Smooth muscle cell of the brain vasculature (primary cell): ENCODE results near the gene TBC1D2.
"Not testable (repeated sequence)": the region's sequence is repeated elsewhere in the genome, so short reads cannot be mapped to it uniquely, and the experiment has no call there.

Experiments
- DNase-seq: peaks from one replicate; pipeline ENCODE4 v3.0.0-alpha.2; 2012; ENCODE audit warnings: low read depth, low spot score

The TBC1D2 gene

DNA sequence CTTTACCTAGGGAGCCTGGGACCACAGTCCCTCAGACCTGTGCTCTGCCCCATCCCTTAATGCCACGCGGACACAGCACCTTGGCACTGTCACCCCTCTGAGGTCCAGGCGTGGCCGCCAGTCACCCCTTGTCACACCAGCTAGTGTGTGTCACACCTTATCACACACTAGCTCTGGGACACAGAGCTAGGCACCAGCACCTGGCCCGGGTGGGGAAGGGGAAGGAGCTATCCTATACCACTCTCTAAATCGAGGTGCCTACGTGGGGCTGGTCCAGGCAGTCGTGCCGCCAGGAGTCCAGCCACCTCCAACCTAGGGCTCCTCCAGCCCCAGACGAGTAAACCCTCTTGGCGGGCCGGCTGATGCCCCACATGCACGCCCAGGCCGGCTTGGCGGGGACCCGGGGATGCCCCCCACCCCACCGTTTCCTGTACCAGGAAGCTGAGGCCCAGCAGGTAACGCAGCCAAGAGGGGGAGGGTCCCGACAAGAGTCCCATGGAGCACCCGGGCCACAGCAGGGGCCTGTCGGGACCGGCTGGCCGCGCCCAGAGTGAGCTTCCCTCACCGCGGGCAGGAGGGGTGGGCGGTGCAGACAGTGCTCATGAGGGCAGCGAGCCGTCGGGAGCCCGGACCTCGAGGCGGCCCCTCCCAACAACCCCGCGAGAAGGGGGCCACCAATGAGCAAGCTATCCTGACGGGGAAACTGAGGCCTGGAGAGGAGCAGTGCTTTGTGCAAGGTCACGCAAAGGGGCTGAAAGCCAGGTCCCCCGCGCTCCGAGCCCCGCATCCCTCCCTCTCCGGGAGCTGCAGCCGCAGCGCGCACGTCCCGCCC, 63.6 kb downstream of the TBC1D2 start:
- DNase-seq = no peak

DNA sequence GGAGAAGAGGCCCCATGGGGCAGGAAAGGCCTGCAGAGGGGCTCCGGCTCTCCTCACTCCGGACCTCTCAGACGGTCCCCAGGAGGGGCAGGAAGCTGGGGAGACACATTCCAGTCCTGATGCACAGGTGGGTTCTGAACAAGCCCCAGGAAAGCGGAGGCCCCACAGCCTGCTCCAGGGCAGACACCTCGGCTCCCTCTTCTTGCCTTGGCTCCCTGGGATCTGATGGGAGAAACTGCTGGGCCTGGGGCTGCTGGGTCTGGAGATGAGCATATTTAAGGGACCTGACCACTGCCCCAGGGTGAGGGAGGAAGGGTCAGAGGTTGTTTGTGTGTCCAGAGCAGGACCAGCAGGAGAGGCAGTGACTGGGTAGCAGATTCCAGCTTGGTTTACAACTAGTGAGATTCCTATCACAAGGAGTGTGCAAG, 64.3 kb downstream of the TBC1D2 start:
- DNase-seq = no peak

DNA sequence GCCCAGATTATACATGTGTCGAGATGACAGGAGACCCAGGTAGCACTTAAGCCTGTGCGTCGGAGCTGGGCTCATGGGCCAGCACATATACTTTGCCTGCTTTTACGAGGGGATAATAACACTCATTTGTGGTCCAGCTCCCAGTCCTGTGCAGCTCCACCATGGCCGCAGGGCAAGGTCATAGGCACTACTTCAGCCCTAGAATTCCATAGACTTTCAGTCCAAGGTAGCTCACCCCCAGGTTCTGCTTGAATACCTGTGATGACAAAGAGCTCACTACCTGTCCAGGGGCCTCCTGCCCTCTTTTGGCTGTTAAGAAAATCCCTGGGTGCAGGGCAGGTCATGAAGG, 64.7 kb downstream of the TBC1D2 start:
- no peak for DNase-seq

DNA sequence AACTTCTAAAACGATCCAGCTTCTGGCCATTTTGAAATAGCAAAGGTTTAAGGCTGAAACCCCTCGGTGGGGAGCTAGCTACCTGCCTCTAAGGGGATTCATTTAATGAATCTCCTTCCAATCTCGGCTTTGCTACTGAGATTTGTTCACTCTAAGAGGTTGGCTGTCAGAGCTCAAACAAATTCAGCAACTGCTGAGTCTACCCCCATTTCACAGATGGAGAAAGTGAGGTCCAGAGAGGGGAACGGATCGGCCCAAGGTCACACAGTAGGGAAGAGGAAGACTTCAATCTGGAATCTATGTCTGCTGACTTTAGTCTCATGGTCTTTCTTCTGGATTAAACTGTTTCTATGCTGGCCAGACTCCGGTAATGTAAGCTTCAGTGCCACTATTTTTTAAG, 66.0 kb downstream of the TBC1D2 start:
- DNase-seq = no peak

DNA sequence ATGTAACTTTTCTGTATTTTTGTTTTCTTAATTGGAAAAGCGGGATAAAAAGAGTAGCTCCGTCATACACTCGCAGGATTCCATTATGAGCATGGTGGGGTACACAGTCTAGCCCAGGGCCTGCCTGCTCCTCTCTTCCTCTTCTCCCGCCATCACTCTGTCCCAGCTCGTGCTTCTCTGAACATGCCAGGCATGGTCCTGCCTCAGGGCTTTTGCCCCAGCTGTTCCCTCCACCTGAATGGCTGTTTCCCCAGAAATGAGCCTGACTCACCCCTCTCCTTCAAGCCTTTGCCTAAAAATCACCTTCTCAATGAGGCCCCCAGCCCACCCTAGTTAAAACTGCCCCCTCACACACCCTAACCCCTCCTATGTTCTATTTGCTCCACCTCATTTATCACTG, 67.5 kb downstream of the TBC1D2 start:
- no peak for DNase-seq

DNA sequence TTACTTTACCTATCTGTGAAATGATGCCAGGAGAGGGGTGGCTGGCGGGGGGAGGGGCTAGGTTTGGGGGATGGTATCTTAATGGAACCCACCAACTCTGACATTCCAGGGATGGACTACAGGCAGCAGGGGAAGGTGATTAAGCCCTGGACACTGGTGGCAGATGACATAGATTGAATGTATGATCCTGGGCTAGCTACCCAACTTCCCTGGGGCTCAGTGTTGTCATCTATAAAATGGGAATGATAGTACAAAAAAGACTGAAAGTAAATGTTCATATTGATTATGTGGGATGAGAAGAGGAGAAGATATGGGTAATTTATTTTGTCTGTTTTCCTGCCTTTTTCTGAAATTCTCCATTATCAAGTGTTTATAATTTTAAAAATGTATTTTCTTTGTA, 69.2 kb downstream of the TBC1D2 start:
- no peak for DNase-seq

DNA sequence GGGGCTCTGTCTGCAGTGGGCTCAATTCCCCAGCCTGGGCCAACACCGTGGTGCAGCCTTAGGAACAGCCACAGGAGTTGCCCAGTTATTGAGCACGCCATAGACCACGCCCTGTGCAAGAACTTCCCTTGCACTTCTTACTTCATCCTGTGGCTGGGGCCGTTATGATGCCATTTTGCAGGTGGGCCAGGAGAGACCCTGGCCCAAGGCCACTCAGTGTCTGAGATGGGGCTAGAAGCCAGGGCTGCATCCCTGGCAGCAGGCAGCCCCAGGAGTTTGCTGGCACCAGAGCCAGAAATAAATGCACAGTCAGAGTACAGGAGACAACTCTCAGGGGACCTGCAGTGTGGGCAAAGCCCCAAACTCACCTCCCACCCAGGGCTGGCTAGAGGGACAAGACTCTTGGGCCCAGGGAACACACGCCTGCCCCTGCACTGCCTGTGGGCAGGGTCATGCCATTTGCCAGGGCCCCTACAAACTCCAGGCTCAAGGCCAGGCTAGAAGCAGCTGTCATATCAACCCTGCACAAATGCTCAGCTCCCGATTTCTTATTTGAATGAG, 69.8 kb downstream of the TBC1D2 start:
- DNase-seq = no peak

DNA sequence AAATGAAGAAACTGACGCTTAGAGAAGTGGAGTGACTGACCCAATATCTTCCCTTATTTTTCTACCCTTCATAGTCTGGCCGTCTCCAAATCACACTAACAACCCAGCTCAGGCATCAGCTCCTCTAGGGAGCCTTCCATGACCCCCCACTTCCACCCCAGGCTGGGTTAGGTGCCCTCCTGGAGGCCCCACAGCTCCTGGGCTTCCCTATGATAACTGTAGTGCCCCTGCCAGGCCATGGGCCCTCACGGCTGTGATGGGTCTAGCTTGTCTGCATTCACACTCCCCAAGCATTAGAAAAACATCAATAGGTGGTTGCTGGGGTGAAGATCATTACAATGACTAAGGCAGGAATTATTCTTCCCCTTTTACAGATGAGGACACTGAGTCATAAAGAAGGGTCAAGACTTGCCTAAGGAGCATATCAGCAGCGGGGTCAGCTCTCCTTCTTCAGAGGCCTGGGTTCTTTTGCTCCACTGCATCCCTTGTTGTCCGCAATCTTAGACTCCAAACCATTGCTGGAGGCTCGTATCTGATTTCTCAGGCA, 70.4 kb downstream of the TBC1D2 start:
- DNase-seq = no peak

DNA sequence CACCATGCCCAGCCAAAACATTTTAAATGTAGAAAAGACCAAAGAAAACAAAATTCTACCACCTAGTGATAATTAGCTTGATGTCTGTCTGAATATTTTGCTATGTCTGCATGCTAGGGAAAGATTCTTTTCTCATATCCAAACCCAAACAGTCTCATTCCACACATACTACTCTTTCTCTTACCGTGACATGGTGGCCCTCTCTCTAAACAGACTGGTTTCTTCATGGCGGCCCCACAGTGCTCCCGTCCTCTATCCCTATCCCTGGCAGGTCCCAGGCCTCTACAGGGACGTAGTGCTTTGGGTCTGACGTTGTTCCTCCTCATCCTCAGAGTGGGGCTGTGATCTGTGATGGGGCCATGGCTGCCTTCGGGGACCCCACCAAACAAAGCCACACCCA, 71.1 kb downstream of the TBC1D2 start:
- DNase-seq = no peak

DNA sequence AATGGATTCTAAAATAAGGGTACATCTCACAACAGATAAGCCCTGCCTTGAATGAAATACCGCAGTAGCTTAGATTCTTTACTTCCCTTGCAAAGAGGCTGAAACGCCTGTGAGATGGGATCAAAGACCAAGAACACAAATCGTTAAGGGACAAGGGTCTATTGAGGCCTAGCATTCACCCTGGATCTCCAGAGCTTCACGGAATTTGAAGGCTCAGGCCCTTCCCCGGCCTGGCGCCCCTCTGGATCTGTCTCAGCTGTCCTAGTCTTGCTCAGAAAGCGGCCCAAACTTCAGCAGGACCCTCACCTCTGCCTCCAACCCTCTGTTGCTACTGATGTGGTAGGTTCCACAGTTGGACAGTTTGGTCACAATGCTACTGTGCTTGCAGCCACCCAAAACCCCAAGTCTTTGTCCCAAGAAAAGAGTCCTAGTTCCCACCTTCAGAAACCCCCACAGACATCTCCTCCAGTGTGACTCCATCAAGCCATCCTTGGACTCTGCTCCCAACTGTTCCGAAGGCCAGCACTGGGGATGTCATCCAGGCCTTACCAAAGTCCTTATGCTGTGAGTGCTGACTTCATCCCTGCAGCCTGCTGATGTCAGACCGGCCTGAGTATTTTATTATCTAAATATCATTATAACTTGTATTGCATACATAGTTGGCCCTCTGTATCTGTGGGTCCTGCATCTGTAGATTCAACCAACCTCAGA, 72.4 kb downstream of the TBC1D2 start:
- DNase-seq = no peak

DNA sequence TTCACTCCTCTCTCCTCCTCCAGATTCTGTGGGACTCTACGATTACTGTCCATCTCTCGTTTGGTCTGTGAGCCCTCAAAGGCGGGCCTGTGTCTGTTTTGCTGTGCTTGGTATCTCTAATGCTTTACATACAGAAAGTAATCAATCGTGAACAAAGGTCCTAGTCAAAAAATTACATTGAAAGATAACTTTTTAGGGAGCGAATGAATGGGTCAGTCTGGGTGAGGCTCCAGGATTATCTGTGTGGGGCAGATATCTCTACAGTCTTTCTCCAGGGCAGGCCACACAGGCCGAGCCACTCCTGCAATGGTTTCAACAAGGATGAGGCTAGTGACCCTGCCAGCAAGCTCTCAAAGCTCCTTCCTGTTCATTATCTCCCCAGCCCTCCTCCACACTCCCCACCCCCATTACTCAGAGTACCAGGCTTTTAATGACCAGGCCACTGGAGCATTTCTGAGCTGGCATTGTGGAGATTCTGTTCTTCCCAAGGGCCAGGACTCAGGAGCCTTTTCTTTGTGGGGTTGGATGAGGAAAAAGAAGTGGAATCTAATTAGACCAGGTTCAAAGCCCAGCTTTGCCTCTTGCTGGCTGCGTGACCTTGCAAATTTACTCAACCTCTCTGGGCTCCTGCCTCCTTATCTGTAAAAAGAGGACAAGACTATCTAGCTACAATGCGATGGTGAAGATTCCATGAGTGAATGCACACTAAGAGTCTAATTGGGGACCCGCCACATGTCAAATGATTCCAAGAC, 73.2 kb downstream of the TBC1D2 start:
- DNase-seq = no peak

DNA sequence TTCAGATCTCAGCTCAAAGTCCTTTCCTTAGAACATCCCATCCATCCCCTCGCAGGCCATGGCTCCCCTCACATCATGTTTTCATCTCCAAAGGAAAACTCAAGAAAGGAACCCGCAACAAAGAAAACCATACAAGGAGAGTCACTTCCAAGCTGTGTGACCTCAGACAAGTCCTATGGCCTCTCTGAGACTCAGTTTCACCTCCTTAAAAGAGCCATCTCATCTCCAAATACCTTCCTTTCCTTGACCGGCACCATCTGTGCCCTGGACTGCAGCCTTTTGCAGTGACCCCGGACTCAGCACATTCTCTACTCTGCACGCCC, 73.7 kb downstream of the TBC1D2 start:
- DNase-seq = no peak

DNA sequence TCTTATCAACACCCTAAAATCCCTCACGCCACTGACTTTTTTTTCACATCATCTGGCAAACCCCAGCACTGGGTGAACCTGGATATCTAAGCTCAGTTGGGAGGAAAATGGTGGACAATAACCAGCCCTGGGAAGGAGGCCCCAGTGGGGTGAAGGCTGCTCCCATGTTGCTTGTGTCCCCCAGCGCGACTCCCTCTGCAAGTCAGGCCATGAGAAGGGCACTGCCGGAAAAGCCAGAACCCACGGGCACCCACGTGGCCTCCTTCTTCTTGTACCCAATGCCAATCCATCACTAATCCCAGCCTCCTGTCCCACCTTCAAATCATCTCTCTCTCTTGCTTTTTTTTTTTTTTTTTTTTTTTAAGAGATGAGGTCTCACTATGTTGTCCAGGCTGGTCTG, 74.5 kb downstream of the TBC1D2 start:
- no peak for DNase-seq

DNA sequence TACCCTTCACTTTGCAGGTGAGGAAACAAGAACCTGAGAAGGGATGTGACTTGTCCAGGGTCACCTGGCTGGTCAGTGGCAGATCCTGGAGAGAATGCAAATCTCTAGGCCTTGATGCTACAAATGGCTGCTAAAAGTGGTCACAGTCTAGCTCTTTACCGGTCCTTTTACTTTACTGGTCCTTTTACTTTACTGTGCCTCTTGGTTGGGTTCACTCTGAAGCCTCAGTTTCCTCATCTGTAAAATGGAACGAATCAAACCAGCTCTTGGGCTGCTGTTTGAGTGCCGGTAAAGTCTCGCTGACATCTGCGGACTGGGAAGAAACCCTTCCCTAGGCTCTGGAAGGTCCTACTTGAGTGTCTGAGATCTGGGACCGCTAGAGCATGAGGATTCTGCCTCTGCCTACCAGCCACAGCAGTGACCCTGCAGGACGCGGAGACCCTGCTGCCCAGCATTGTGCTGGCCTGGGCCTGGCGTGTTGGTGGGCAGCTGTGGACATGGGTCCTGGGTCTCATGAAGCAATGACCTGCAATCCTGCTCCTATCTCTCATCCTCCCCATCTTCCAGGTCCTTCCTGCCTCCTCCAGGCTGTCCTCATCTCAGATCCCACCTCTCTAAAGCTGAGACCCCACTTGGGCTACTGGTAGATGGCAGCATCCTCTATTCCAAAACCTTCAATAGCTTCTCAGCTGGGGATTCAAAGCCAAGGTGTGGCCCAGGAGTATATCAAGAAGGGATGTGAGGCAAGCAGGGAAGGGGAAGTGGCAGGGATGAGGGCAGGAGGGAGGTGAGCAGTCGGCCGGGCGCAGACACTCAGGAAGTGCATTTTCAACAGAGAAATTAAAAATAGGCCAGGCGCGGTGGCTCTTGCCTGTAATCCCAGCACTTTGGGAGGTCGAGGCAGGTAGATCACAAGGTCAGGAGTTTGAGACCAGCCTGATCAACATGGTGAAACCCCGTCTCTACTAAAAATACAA, 76.3 kb downstream of the TBC1D2 start:
- no peak for DNase-seq

DNA sequence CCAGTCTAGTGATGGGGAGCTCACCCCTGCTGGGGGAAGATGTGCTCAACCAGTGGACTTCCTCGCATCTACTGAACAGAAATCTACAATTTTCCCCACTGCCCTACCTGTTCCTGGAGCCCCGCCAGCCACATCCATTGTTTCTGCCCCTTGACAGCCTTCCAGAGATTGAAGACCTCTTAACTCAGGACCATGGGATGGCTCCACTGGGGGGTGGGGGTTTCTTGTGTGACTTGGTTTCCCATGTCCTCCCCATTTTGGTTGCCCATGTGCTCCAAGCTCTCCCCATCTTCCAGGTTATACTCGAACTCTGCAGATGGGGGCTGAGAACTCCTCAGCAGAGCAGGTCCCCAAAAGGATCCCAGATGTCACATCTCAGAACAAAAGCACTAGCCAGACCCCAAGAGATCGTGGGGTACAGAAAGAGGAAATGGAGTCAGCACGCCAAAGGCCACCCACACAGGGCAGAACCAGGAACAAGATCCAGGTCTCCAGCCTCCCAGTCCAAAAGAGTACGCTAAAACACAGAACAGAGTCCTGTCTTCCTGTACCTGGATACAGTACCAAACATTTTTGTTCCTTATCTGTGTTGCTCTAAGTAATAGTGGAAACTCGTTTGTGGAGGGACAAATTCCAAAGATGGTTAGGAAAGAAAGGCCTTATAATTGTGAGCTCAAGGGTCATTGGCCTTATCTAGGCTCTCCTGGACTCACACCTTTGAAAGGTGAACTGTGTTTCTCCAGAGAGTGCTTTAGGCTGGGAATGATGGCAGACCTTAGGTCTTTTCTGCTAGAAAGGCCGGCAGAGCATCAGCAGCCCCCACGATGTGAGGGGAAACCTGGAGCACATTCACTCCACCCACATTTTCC, 78.8 kb downstream of the TBC1D2 start:
- no peak for DNase-seq

DNA sequence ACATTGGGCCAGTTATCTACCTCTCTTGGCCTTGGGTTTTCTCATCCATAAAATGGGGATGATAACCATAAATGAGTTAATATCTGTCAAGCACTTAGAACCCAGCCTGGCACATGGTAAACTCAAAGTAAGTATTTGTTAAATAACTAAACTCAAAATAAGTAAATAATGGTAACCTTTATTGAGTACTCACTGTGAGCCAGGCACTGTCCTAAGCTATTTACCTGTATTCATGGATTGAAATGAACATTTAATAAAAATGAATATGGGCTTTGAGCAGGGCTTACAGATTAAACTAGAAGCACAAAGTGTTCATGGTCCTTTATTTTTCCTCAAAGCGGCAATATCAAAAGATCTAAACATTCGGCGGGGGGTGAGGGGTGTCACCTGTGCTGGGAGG, 79.7 kb downstream of the TBC1D2 start:
- DNase-seq = no peak

DNA sequence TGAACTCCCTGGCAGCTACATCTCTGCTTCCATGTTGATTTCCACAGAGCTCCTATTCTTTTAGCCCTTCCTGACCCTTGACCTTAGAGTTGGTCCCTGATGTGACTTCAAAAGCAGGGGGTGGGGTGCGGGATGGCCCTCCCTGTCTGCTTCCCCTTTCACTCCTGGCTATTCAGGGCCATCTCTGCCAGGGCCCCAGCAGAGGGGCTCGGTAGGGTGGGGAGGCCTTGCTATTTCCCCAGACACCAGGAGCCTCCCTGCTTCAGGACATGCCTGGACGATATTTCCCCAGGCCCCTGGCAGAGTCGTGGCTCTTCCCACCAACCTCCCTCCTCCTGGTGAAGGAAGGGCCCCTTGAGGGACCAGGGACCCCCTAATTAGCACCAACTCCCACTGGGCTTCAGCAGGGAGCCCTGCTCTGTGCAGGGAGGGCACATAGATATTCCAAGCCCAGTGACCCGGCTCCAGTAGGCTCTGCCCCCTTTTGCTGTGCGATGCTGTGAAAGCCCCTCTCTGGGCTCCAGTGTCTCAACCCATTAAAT, 80.3 kb downstream of the TBC1D2 start:
- no peak for DNase-seq

DNA sequence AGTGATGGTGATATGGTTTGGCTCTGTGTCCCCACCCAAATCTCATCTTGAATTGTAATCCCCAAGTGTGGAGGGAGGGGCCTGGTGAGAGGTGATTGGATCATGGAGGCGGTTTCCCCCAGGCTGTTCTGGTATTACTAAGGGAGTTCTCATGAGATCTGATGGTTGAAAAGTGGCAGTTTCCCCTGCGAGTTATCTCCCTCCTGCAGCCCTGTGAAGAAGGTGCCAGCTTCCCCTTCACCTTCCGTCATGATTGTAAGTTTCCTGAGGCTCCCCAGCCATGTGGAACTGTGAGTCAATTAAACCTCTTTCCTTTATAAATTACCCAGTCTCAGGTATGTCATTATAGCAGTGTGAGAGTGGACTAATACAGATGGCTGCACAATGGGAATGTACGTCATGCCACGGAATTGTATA, 80.9 kb downstream of the TBC1D2 start:
- not testable (repeated sequence) for DNase-seq

DNA sequence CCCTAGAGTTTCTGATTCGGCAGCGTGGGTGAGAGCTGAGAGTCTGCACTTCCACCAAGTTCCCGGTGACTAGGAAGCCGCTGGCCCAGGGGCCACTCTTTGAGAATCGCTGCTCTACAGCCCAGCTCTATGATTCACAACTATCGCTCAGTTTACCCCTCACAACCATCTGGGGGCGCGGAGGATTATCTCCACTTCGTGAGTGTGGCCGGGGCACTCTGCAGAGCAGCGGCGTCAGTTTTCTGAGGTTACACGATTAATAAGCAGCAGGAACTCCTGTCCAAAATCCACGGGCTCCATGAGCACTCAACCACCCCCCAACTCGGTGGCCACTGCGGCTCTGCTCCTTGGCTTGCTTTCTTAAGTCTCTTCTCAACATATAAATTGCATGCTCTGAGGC, 82.3 kb downstream of the TBC1D2 start:
- no peak for DNase-seq

DNA sequence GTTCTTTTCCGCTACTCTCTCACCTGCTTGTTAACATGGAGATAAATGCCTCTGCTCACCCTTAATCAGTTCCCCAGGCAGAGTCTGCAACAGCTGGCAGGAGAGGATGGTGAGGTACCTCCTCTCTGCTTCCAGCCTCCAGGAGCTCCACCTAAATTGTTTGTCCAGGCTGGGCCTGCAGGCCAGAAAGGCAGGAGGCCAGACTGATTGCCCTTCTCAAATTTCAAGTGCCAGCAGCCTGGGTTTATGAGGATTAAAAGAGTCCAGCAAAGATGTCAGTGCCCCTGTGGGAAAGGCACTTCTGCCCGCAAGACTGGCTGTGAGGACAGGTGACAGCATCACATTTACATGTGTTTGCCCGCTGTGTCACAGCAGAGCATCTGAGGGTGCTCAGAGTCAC, 82.8 kb downstream of the TBC1D2 start:
- DNase-seq = no peak
